ENCODE results near the gene MPPED2. TPM values are rescaled to one million over a fixed set of nuclear protein-coding genes. Genes with fewer than 3 reads are reported as not detected.

Gene MPPED2
- total RNA-seq, 1 experiment from 2014 or later = not detected

GRCh38 chr11:30579415-30580175 is 6.6 kb downstream of the MPPED2 start:
- Histone ChIP-seq H3K27me3 (ENCODE audit: insufficient read depth, low read length) (0 out of 2 replicates have a peak, but pooled peaks cover 10% of the 10 kb centered on the region), H3K27ac (ENCODE audit: low read depth, low read length) (no peak overlapping the region), H3K36me3 (ENCODE audit: control insufficient read depth in 1 of 2, insufficient read depth in 2 of 2, low read length in 2 of 2) (no peaks in the 10 kb centered on the region), H3K4me1 (ENCODE audit: control insufficient read depth in 1 of 2, insufficient read depth in 2 of 2, low read length in 2 of 2) (no peaks in the 10 kb centered on the region), H3K9ac (ENCODE audit: low read length) (no peak overlapping the region), H3K9me2 (ENCODE audit: insufficient read depth) (no peaks in the 10 kb centered on the region; the same call in 1 of the 2 replicates), H2AFZ (ENCODE audit: low read depth, low read length, poor library complexity, severe bottlenecking) (no peak overlapping the region), H4K20me1 (ENCODE audit: insufficient read depth) (no peaks in the 10 kb centered on the region), H3K4me3 (replicated peaks in 1 of 2; ENCODE audit: low read depth in 1 of 2, low read length in 2 of 2) (no peak overlapping the region), H3K4me2 (ENCODE audit: low read length) (no peak overlapping the region), H3K79me2 (ENCODE audit: insufficient read depth, low read length) (no peaks in the 10 kb centered on the region), H3K9me3 (ENCODE audit: control insufficient read depth in 1 of 2, insufficient read depth in 1 of 2, low read depth in 1 of 2, low read length in 2 of 2) (no peaks in the 10 kb centered on the region)
- RAD21 ChIA-PET (ENCODE audit: low non-redundant PET in 1 of 2, low total read pairs in 2 of 2, uncharacterized antibody in 2 of 2, unreplicated experiment in 2 of 2) = no interaction called here
- intact Hi-C loops (cut with micrococcal nuclease) = no loop called here
- ATAC-seq (no peak), DNase-seq (ENCODE audit: low read depth, low spot score) (no peak)
- BruUV-seq (replicated peaks) = no TSS peak
- TF ChIP-seq TCF7L2 (IDR thresholded peaks at IDR 0.05; ENCODE audit: borderline replicate concordance, extremely low read depth, insufficient read depth, insufficient read length) (no peak), ATF3 (IDR thresholded peaks at IDR 0.05) (no peak), YY1 (IDR thresholded peaks at IDR 0.05; ENCODE audit: extremely low read depth, insufficient replicate concordance, low read depth, low read length) (no peak), ELF1 (IDR thresholded peaks at IDR 0.05; ENCODE audit: borderline replicate concordance, low read depth) (no peak), ZFX (IDR thresholded peaks at IDR 0.05) (no peak), FOSL1 (IDR thresholded peaks at IDR 0.05; ENCODE audit: low read depth) (no peak), EGR1 (IDR thresholded peaks at IDR 0.05; ENCODE audit: low read depth) (no peak)
- POLR2A ChIA-PET = no interaction called here
- CTCF ChIA-PET = no interaction called here

DNA sequence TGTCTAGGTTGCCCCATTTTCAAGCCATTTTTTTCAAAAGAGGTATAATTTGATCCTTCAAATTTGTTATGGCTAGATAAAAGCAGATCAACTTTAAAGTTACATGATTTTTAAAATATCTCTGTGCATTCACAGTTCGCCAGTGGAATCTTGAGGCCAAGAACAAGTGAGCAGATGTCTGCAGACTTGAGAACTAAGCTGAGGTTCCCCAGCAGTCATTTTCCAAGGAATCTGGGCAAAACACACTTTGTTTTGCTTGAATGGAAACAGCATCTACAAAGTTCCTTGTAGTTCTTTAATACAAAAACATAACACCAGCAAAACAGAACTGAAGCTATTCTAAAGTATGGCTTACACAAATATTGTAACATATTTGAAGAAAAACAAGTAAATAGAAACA is 7.7 kb downstream of the MPPED2 start:
- no peaks in the 10 kb centered on the region for H3K36me3 ChIP-seq (ENCODE audit: control insufficient read depth in 1 of 2, insufficient read depth in 2 of 2, low read length in 2 of 2)
- ChIA-PET CTCF (no interaction called here), POLR2A (no interaction called here), RAD21 (ENCODE audit: low non-redundant PET in 1 of 2, low total read pairs in 2 of 2, uncharacterized antibody in 2 of 2, unreplicated experiment in 2 of 2) (no interaction called here)
- H3K4me3 ChIP-seq (replicated peaks in 1 of 2; ENCODE audit: low read depth in 1 of 2, low read length in 2 of 2) = no peak overlapping the region
- intact Hi-C loops (cut with micrococcal nuclease) = no loop called here
- H3K27me3 ChIP-seq (ENCODE audit: insufficient read depth, low read length) = 0 out of 2 replicates have a peak, but pooled peaks cover 8% of the 10 kb centered on the region
- no peak overlapping the region for H3K4me2 ChIP-seq (ENCODE audit: low read length)
- no peak overlapping the region for H3K27ac ChIP-seq (ENCODE audit: low read depth, low read length)
- no peaks in the 10 kb centered on the region for H4K20me1 ChIP-seq (ENCODE audit: insufficient read depth)
- no peaks in the 10 kb centered on the region for H3K79me2 ChIP-seq (ENCODE audit: insufficient read depth, low read length)
- no peak for TF ChIP-seq POLR2A (IDR thresholded peaks at IDR 0.05; ENCODE audit: borderline replicate concordance, extremely low read depth, insufficient read depth, insufficient read length)
- DNase-seq (ENCODE audit: low read depth, low spot score) (no peak), ATAC-seq (no peak)
- no peaks in the 10 kb centered on the region for H3K9me3 ChIP-seq (ENCODE audit: control insufficient read depth in 1 of 2, insufficient read depth in 1 of 2, low read depth in 1 of 2, low read length in 2 of 2)
- H3K4me1 ChIP-seq (ENCODE audit: control insufficient read depth in 1 of 2, insufficient read depth in 2 of 2, low read length in 2 of 2) = no peaks in the 10 kb centered on the region
- H3K9me2 ChIP-seq (ENCODE audit: insufficient read depth) = no peaks in the 10 kb centered on the region; the same call in 1 of the 2 replicates
- no peak overlapping the region for H3K9ac ChIP-seq (ENCODE audit: low read length)
- BruUV-seq (replicated peaks) = no TSS peak
- no peak overlapping the region for H2AFZ ChIP-seq (ENCODE audit: low read depth, low read length, poor library complexity, severe bottlenecking)
